Nephron (organoid): ENCODE results near the gene DEFB125.
"Not testable (repeated sequence)": the region's sequence is repeated elsewhere in the genome, so short reads cannot be mapped to it uniquely, and the experiment has no call there.

Source experiments
- H3K27ac Mint-ChIP-seq, 3 experiments: 2 replicates each; pipeline ENCODE4 v1.8.0; 2020; ENCODE audit warnings: mixed read lengths in 3 of 3, mild to moderate bottlenecking in 2 of 3, moderate library complexity in 1 of 3
- H3K27me3 Mint-ChIP-seq: 2 replicates; pipeline ENCODE4 v1.8.0; 2021; ENCODE audit warnings: low read depth, mild to moderate bottlenecking, moderate library complexity, mixed read lengths
- H3K36me3 Mint-ChIP-seq: 2 replicates; pipeline ENCODE4 v1.8.0; 2020; ENCODE audit warnings: low read depth, mixed read lengths
- H3K4me1 Mint-ChIP-seq: 2 replicates; pipeline ENCODE4 v1.8.0; 2020; ENCODE audit warnings: mixed read lengths
- H3K4me3 Mint-ChIP-seq, 3 experiments: 2 replicates each; pipeline ENCODE4 v1.8.0; 2020; ENCODE audit warnings: mild to moderate bottlenecking in 3 of 3, mixed read lengths in 3 of 3, moderate library complexity in 2 of 3
- H3K9me3 Mint-ChIP-seq: 2 replicates; pipeline ENCODE4 v1.8.0; 2020; ENCODE audit warnings: mixed read lengths
- CTCF ChIP-seq, 3 experiments: fragments of 200-600 bp; sonication (generic); IDR thresholded peaks; one replicate each; pipeline ENCODE4 v1.5.0; 2021; ENCODE audit warnings: antibody characterized with exemption in 3 of 3; ENCODE audit not compliant: unreplicated experiment in 3 of 3

The DEFB125 gene

GRCh38 chr20:93641-94040 is 6.2 kb downstream of the DEFB125 start:
- no peak for TF ChIP-seq CTCF (IDR thresholded peaks at IDR 0.05; ENCODE audit: unreplicated experiment in 3 of 3)
- Mint-ChIP-seq H3K4me3 (no peak overlapping the region), H3K27me3 (peaks cover 10% of the 10 kb centered on the region), H3K36me3 (no peaks in the 10 kb centered on the region), H3K4me1 (no peaks in the 10 kb centered on the region), H3K27ac (no peak overlapping the region), H3K9me3 (peaks cover 26% of the 10 kb centered on the region)

- no peak for TF ChIP-seq CTCF (IDR thresholded peaks at IDR 0.05; ENCODE audit: unreplicated experiment in 3 of 3)
- Mint-ChIP-seq H3K27me3 (peaks cover 15% of the 10 kb centered on the region), H3K4me3 (no peak overlapping the region)
Measured at GRCh38 chr20:95215-95614, 7.7 kb downstream of the DEFB125 start.

GRCh38 chr20:97691-98090 is 10.2 kb downstream of the DEFB125 start:
- not testable (repeated sequence) for H3K27ac Mint-ChIP-seq, H3K4me3 Mint-ChIP-seq, H3K4me1 Mint-ChIP-seq, H3K36me3 Mint-ChIP-seq
- H3K9me3 Mint-ChIP-seq: peaks cover 26% of the 10 kb centered on the region
- H3K27me3 Mint-ChIP-seq: peaks cover 23% of the 10 kb centered on the region

More at GRCh38 chr20:95215-95614, 7.7 kb downstream of the DEFB125 start:
- Mint-ChIP-seq H3K9me3 (peaks cover 26% of the 10 kb centered on the region), H3K36me3 (no peaks in the 10 kb centered on the region), H3K4me1 (no peaks in the 10 kb centered on the region), H3K27ac (no peak overlapping the region)

GRCh38 chr20:101975-102374 is 14.5 kb downstream of the DEFB125 start:
- H3K27me3 Mint-ChIP-seq: peaks cover 58% of the 10 kb centered on the region
- TF ChIP-seq CTCF (IDR thresholded peaks at IDR 0.05; ENCODE audit: unreplicated experiment in 3 of 3): no peak
- no peaks in the 10 kb centered on the region for H3K36me3 Mint-ChIP-seq
- H3K4me1 Mint-ChIP-seq: no peaks in the 10 kb centered on the region
- no peak overlapping the region for H3K27ac Mint-ChIP-seq
- peaks cover 4% of the 10 kb centered on the region for H3K9me3 Mint-ChIP-seq
- H3K4me3 Mint-ChIP-seq: no peak overlapping the region

GRCh38 chr20:103456-103855 is 16.0 kb downstream of the DEFB125 start:
- Mint-ChIP-seq H3K27ac (no peak overlapping the region), H3K4me1 (no peaks in the 10 kb centered on the region), H3K36me3 (no peaks in the 10 kb centered on the region), H3K9me3 (no peaks in the 10 kb centered on the region), H3K4me3 (no peak overlapping the region), H3K27me3 (peaks cover 71% of the 10 kb centered on the region)
- no peak for TF ChIP-seq CTCF (IDR thresholded peaks at IDR 0.05; ENCODE audit: unreplicated experiment in 3 of 3)

GRCh38 chr20:112396-112795 is 24.9 kb downstream of the DEFB125 start:
- Mint-ChIP-seq H3K4me1 (no peaks in the 10 kb centered on the region), H3K4me3 (no peak overlapping the region), H3K36me3 (no peaks in the 10 kb centered on the region), H3K9me3 (peaks cover 16% of the 10 kb centered on the region), H3K27ac (no peak overlapping the region), H3K27me3 (peaks cover 65% of the 10 kb centered on the region)
- TF ChIP-seq CTCF (IDR thresholded peaks at IDR 0.05; ENCODE audit: unreplicated experiment in 3 of 3): no peak
